GM23248 (cell line): ENCODE data around the gene TEX19. TPM values are rescaled to one million over a fixed set of nuclear protein-coding genes. Genes with fewer than 3 reads are reported as not detected.

Experiments
- DNase-seq: peaks from one replicate; pipeline ENCODE4 v3.0.0-alpha.2; 2015
- H2AFZ ChIP-seq: fragments of 200-600 bp; sonication (generic); 2 replicates; pipeline ENCODE4 v1.6.1; 2016; ENCODE audit warnings: antibody characterized with exemption
- H3F3A ChIP-seq: fragments of 200-600 bp; sonication (generic); 2 replicates; pipeline ENCODE4 v1.6.1; 2016; ENCODE audit warnings: mild to moderate bottlenecking, antibody characterized with exemption, mixed run types; ENCODE audit not compliant: insufficient read depth
- H3K27ac ChIP-seq: fragments of 200-600 bp; sonication (generic); 2 replicates; pipeline ENCODE4 v1.5.1; 2016; ENCODE audit warnings: mild to moderate bottlenecking
- H3K27me3 ChIP-seq: fragments of 200-600 bp; sonication (generic); replicated peaks from 2 replicates; pipeline ENCODE4 v1.6.1; 2016; ENCODE audit warnings: mild to moderate bottlenecking; ENCODE audit not compliant: insufficient read depth
- H3K36me3 ChIP-seq: fragments of 200-600 bp; sonication (generic); 2 replicates; pipeline ENCODE4 v1.6.1; 2016; ENCODE audit warnings: low read depth, mild to moderate bottlenecking
- H3K4me1 ChIP-seq: fragments of 200-600 bp; sonication (generic); 2 replicates; pipeline ENCODE4 v1.6.1; 2016; ENCODE audit warnings: mild to moderate bottlenecking; ENCODE audit not compliant: insufficient read depth
- H3K4me2 ChIP-seq: fragments of 200-600 bp; sonication (generic); one replicate; pipeline ENCODE4 v1.6.1; 2016; ENCODE audit warnings: mild to moderate bottlenecking; ENCODE audit not compliant: unreplicated experiment
- H3K4me3 ChIP-seq: fragments of 200-600 bp; sonication (generic); 2 replicates; pipeline ENCODE4 v1.5.1; 2016; ENCODE audit warnings: mild to moderate bottlenecking
- H3K79me2 ChIP-seq: fragments of 200-600 bp; sonication (generic); 2 replicates; pipeline ENCODE4 v1.6.1; 2016; ENCODE audit warnings: mild to moderate bottlenecking; ENCODE audit not compliant: insufficient read depth
- H3K9ac ChIP-seq: fragments of 200-600 bp; sonication (generic); 2 replicates; pipeline ENCODE4 v1.6.1; 2016; ENCODE audit warnings: mild to moderate bottlenecking
- H3K9me2 ChIP-seq: fragments of 200-600 bp; sonication (generic); 2 replicates; pipeline ENCODE4 v1.6.1; 2016; ENCODE audit warnings: mixed run types, mild to moderate bottlenecking, moderate library complexity; ENCODE audit not compliant: insufficient read depth
- H3K9me3 ChIP-seq: fragments of 200-600 bp; sonication (generic); one replicate; pipeline ENCODE4 v1.6.1; 2017; ENCODE audit warnings: low read depth
- H4K20me1 ChIP-seq: fragments of 200-600 bp; sonication (generic); 2 replicates; pipeline ENCODE4 v1.6.0; 2016; ENCODE audit not compliant: insufficient read depth
- EZH2 ChIP-seq: fragments of 200-600 bp; sonication (generic); IDR thresholded peaks from 2 replicates; pipeline ENCODE4 v1.6.1; 2018; ENCODE audit warnings: antibody characterized with exemption, mild to moderate bottlenecking; ENCODE audit not compliant: insufficient read depth, poor library complexity, severe bottlenecking
- EZH2phosphoT487 ChIP-seq: fragments of 200-600 bp; sonication (generic); IDR thresholded peaks from 2 replicates; pipeline ENCODE4 v1.6.1; 2018; ENCODE audit warnings: antibody characterized with exemption, moderate library complexity, mild to moderate bottlenecking, low read depth; ENCODE audit not compliant: insufficient read depth
- WGBS, 2 experiments: methylation state at CpG; one replicate each; pipeline ENCODE4 v1.1.6; 2015 to 2017; ENCODE audit warnings: low lambda C conversion rate in 2 of 2, low coverage in 1 of 2; ENCODE audit errors: missing lambda C conversion rate in 2 of 2; 5-methylcytosine and 5-hydroxymethylcytosine counted together
- in situ Hi-C: fragments of 300-500 bp; cut with MboI; formaldehyde crosslinking; loops from 2 replicates; pipeline ENCODE4 v1.15.0; 2020
- polyA plus RNA-seq: library from polyadenylated mRNA; unstranded; fragments of >200 nt; fragmentation: Nextera tagmentation; extraction: Ambion mirVana; gene quantifications from 2 replicates; pipeline ENCODE4 v1.2.1, GENCODE V29; 2016
- total RNA-seq: library from RNA; depleted of rRNA; stranded (reverse); fragments of >200 nt; shearing (Covaris generic); gene quantifications from 2 replicates; pipeline ENCODE4 v1.2.3, GENCODE V29; 2014

Gene TEX19
- total and polyA plus RNA-seq, 2 experiments from 2014 or later = not detected

GRCh38 chr17:82321947-82322466, 37.0 kb upstream of the TEX19 start:
- WGBS, 2 experiments = 51 to 73% methylated on average over 14 to 17 of the region's 21 CpGs
- Histone ChIP-seq H3K9me2 (no peaks in the 10 kb centered on the region), H3K4me1 (no peaks in the 10 kb centered on the region), H2AFZ (no peak overlapping the region), H3K9ac (no peak overlapping the region), H3K27ac (no peak overlapping the region), H3K36me3 (no peaks in the 10 kb centered on the region), H3K4me3 (no peak overlapping the region), H4K20me1 (no peaks in the 10 kb centered on the region), H3K79me2 (no peaks in the 10 kb centered on the region), H3K4me2 (no peak overlapping the region), H3K27me3 (no peaks in the 10 kb centered on the region), H3F3A (no peaks in the 10 kb centered on the region), H3K9me3 (no peaks in the 10 kb centered on the region)
- DNase-seq = no peak
- in situ Hi-C loops = no loop called here
- TF ChIP-seq EZH2phosphoT487 = no peak
- TF ChIP-seq EZH2 = no peak

- no peaks in the 10 kb centered on the region for H3F3A ChIP-seq
- WGBS, 2 experiments = 73 to 81% methylated on average over 14 to 27 of the region's 28 CpGs
- in situ Hi-C loops = no loop called here
These were observed 36.3 kb upstream of the TEX19 start for GRCh38 chr17:82322526-82323453.

DNA sequence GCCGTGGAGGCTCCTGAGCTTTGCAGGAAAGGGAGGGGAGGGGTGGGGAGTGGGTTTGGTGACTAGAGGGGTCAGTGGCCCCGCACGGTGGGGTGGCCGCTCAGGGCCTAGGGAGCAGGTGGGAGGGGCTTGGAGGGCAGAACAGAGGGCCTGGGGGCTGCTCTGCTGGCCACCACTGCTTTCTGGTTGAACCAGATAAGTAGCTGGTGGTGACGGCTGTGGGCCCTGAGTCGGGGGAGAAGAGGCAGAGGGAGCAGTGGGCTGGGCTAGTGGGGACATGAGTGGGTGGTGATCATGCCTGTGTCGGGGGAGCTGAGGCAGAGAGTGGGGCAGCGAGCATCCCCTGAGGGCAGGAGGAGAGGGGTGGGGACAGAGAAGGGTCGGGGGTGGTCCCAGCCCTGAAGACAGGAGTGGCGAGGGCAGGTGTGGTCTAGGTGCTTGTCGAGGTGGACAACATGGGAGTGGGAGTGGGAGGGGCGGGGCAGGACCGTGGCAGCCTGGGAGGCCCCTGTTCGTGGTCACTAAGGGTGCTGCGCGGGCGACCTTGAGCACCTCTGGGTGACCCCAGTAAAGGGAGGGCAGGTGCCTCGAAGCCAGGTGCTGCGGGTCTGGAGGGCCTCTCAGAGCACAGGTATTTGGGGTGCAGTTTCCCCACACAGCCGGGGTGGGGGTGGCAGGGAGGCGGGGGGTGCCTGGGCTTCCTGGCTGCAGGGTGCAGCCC, 35.4 kb upstream of the TEX19 start:
- Histone ChIP-seq H4K20me1 (no peaks in the 10 kb centered on the region), H2AFZ (no peak overlapping the region), H3K9ac (no peak overlapping the region), H3K36me3 (no peaks in the 10 kb centered on the region), H3K27ac (no peak overlapping the region), H3K4me1 (no peaks in the 10 kb centered on the region), H3K9me3 (no peaks in the 10 kb centered on the region), H3K79me2 (no peaks in the 10 kb centered on the region), H3F3A (no peaks in the 10 kb centered on the region), H3K27me3 (no peaks in the 10 kb centered on the region), H3K4me2 (no peak overlapping the region), H3K9me2 (no peaks in the 10 kb centered on the region), H3K4me3 (no peak overlapping the region)
- no peak for DNase-seq
- in situ Hi-C loops = no loop called here
- TF ChIP-seq EZH2phosphoT487 = no peak
- no peak for TF ChIP-seq EZH2
- 66 to 78% methylated on average over 4 to 21 of the region's 21 CpGs for WGBS, 2 experiments

More at GRCh38 chr17:82322526-82323453, 36.3 kb upstream of the TEX19 start:
- Histone ChIP-seq H3K79me2 (no peaks in the 10 kb centered on the region), H3K9me2 (no peaks in the 10 kb centered on the region), H2AFZ (no peak overlapping the region), H3K36me3 (no peaks in the 10 kb centered on the region), H3K9me3 (no peaks in the 10 kb centered on the region), H3K4me3 (no peak overlapping the region), H4K20me1 (no peaks in the 10 kb centered on the region), H3K27me3 (no peaks in the 10 kb centered on the region), H3K4me1 (no peaks in the 10 kb centered on the region), H3K4me2 (no peak overlapping the region), H3K27ac (no peak overlapping the region), H3K9ac (no peak overlapping the region)
- TF ChIP-seq EZH2phosphoT487 (no peak), EZH2 (no peak)
- no peak for DNase-seq

DNA sequence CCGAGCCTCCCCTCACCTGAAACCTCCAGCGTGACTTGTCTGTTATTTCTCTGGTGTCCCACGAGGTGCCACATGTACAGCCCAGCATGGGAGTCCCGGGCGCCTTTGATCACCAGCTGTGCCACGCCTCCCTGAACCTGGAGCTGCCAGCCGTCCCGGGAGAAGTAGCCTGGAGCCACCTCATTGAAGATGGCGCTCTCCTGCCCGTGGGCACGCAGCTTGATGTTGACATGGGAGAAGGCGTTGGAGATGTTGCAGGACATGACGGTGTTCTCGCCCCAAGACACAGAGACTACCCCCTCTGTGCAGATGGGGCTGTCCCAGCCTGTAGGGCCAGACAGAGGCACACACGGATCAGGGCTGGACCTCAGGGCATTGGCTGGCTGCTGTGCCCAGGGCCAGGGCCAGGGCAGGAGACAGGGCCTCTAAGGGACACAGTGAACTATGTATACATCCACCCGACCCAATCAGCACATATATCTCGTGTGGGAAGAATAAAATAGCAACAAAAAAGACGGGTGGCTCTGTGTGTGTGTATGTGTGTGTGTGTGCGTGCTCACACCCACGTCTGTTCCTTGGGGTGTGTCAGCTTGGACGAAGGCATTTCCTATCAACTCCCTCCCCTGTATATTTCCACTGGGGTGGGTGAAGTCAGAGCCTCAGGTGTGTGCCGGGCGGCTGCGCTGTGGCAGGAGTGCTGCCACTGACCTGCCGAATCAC, 34.3 kb upstream of the TEX19 start:
- no peak overlapping the region for H3K9ac ChIP-seq
- in situ Hi-C loops = no loop called here
- H3K9me2 ChIP-seq = no peaks in the 10 kb centered on the region
- no peaks in the 10 kb centered on the region for H3K4me1 ChIP-seq
- no peak overlapping the region for H3K27ac ChIP-seq
- H3K79me2 ChIP-seq = no peaks in the 10 kb centered on the region
- H2AFZ ChIP-seq = no peak overlapping the region
- TF ChIP-seq EZH2phosphoT487 = no peak
- no peak for TF ChIP-seq EZH2
- DNase-seq = no peak
- no peak overlapping the region for H3K4me2 ChIP-seq
- H3K4me3 ChIP-seq = no peak overlapping the region
- WGBS, 2 experiments = 59 to 65% methylated on average over 23 to 25 of the region's 25 CpGs
- H3K27me3 ChIP-seq = no peaks in the 10 kb centered on the region
- H3F3A ChIP-seq = no peaks in the 10 kb centered on the region
- H4K20me1 ChIP-seq = no peaks in the 10 kb centered on the region
- H3K36me3 ChIP-seq = no peaks in the 10 kb centered on the region
- H3K9me3 ChIP-seq = no peaks in the 10 kb centered on the region
